Measurements from ENCODE around the gene SLC49A4. TPM values are rescaled to one million over a fixed set of nuclear protein-coding genes. Genes with fewer than 3 reads are reported as not detected.
"Not testable (repeated sequence)": the region's sequence is repeated elsewhere in the genome, so short reads cannot be mapped to it uniquely, and the experiment has no call there.

SLC49A4 gene, protein sequence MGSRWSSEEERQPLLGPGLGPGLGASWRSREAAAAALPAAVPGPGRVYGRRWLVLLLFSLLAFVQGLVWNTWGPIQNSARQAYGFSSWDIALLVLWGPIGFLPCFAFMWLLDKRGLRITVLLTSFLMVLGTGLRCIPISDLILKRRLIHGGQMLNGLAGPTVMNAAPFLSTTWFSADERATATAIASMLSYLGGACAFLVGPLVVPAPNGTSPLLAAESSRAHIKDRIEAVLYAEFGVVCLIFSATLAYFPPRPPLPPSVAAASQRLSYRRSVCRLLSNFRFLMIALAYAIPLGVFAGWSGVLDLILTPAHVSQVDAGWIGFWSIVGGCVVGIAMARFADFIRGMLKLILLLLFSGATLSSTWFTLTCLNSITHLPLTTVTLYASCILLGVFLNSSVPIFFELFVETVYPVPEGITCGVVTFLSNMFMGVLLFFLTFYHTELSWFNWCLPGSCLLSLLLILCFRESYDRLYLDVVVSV
- 16.9 TPM for total RNA-seq
- long read RNA-seq, transcript DIRC2-201 (9 exons, 3,596 nt), result major isoform, 41 of 45 reads
- long read RNA-seq, partial matches to known transcripts, result 3 of 45 reads
- long read RNA-seq, other reads (novel, unspliced or antisense), result 1 of 45 reads

DNA sequence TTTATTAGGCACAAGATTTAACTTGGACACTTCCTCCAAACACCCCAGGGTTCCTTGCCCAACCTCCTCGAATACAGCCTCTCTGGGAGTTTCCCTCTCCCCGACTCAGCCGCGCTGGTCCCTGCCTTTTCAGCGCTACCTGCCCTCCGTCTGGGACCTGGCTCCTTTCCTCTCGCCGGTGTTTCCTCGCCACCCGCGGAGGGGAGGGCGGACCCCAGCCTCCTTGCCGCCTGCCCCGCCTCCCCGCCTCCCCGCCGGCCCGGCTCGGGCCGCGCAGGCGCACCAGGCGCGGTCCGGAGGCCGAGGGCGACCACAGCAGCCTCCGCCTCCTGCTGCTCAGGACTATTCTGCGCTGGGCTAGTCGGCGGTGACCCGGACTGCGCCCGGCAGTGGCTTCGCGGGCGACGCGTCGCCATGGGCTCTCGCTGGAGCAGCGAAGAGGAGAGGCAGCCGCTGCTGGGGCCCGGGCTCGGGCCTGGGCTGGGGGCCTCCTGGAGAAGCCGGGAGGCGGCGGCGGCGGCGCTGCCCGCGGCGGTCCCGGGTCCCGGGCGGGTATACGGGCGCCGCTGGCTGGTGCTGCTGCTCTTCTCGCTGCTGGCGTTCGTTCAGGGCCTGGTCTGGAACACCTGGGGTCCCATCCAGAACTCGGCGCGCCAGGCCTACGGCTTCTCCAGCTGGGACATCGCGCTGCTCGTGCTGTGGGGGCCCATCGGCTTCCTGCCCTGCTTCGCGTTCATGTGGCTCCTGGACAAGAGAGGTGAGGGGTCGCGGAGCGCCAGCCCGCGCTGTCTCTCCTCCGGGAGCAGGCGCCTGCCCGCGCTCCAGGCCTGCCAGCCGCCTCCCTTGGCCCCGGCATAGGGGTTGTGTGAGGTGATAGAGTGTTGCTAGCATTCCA, at the start of gene SLC49A4:
TSS of gene SLC49A4 (plus strand) at position 291 of the 895 bp plus-strand sequence. CDS start at position 415, 124 bp downstream.
- intact Hi-C loops (cut with micrococcal nuclease), result no loop called here
- ATAC-seq, result peak; percentile 92
- DNase-seq, result peak; percentile 87

DNA sequence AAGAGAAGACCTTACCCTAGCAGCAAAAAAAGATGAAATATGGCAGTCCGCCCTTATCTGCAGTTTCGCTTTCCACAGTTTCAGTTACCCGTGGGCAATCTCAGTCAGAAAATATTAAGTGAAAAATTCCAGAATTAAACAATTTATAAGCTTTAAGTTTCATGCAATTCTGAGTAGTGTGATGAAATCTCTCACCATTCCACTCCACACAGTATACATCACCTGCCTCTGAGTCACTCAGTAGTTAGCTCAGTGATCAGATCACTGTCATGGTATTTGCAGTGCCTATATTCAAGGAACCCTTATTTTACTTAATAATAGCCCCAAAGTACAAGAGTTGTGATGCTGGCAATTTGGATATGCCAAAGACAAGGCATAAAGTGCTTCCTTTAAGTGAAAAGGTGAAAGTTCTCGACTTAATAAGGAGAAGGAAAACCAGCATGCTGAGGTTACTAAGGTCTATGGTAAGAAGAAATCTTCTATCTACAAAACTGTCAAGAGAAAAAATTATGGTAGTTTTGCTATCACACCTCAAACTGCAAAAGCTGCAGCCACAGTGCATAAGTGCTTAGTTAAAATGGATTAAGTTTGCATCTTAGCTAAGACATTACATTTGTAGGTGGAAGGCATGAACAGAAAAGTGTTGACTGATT, 49.4 kb upstream of the SLC49A4 start:
- ATAC-seq, result no peak
- DNase-seq, result no peak
- intact Hi-C loops (cut with micrococcal nuclease), result no loop called here

DNA sequence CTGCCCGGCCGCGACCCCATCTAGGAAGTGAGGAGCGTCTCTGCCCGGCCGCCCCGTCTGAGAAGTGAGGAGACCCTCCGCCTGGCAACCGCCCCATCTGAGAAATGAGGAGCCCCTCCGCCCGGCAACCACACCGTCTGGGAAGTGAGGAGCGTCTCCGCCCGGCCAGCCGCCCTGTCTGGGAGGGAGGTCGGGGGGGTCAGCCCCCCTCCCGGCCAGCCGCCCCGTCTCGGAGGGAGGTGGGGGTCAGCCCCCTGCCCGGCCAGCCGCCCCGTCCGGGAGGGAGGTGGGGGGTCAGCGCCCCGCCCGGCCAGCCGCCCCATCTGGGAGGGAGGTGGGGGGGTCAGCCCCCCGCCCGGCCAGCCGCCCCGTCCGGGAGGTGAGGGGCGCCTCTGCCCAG, 47.6 kb upstream of the SLC49A4 start:
- ATAC-seq; intact Hi-C loops (cut with micrococcal nuclease); DNase-seq: not testable (repeated sequence)

DNA sequence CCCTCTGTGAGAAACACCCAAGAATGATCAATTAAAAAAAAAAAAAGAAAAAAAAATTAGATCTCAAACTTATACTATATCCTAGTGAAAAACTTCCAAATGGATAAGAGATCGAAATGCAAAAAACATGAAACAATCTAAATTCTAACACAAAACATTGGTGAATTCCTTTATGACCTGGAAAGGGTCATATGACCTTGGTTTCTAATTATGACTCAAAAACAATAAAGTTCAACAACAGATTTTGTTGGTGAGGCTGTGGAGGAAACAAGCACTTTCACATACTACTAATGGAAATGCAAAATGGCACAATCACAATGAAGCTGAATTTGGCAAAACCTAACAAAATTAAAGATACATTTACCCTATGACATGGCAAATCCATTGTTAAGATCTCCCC, 46.5 kb upstream of the SLC49A4 start:
- intact Hi-C loops (cut with micrococcal nuclease), result no loop called here
- DNase-seq, result no peak
- no peak for ATAC-seq

DNA sequence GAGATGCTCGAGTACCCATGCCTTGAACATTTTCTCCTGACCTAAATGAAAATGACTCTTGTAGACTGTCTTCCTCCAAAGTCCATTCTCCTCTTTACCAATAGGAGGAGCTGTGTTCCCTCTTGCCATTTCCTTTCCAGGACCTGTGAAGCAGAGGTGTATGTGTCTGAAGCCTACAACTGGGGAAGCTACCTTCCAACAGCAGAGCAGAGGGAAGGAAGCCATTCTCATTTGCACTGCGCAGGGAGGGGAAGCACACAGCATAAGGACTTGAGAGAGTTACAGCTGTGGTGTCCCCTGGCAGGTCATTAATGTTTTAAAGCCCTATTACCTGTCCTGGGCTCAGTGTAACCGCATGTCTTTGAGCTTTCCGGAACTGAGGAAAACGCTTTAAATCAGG, 39.9 kb upstream of the SLC49A4 start:
- no peak for DNase-seq
- intact Hi-C loops (cut with micrococcal nuclease), result no loop called here
- peak; percentile 26 for ATAC-seq

DNA sequence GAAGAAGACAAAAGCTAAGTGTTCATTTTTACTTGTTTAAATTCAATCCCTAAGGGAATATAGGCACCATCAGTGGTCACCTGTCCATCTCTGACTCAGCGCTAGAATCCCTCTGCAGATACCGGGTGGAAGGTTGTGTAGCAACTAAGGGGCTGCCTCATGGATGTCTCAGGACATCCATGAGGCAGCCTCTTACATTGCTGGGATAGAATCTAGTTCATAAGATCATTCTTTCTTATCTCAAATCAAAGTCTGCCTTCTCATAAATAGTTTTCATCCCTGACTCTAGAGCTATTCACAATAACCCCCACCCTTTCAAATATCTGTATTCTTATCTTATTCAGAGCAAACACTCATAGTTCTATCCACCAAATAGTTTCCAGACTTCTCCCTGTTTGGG, 39.4 kb upstream of the SLC49A4 start:
- ATAC-seq (no peak), DNase-seq (no peak)
- intact Hi-C loops (cut with micrococcal nuclease), result no loop called here

DNA sequence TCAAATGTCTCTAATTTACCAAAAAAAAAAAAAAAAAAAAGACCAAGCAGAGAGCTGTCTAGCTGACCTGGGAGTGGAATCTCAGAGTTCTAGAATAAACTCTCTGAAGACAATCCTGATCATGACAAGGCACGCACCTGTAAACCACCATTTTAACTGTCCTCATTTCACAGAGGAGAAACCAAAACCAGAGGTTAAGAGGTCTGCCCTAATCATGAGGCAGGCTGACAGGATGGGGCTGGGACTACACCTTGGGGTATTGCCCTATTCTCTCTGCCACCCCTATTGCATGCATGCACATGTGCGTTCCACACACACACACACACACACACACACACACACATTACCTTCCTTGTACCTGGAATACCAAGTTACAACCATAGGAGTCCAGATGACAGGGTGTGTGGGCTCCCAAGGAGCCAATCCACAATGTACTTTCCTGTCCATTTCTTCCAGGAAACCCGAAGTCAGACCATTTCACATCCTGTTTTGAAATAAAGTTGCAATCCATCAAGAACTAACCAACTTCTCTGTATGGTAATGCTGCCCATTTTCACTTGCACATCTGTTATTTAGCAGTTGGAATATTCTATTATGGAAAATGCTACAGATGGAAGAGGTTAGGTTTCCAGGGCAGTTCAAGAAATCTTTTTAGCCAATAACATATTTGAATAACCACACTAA, 35.9 kb upstream of the SLC49A4 start:
- intact Hi-C loops (cut with micrococcal nuclease), result no loop called here
- ATAC-seq (peak; percentile 42), DNase-seq (no peak)

DNA sequence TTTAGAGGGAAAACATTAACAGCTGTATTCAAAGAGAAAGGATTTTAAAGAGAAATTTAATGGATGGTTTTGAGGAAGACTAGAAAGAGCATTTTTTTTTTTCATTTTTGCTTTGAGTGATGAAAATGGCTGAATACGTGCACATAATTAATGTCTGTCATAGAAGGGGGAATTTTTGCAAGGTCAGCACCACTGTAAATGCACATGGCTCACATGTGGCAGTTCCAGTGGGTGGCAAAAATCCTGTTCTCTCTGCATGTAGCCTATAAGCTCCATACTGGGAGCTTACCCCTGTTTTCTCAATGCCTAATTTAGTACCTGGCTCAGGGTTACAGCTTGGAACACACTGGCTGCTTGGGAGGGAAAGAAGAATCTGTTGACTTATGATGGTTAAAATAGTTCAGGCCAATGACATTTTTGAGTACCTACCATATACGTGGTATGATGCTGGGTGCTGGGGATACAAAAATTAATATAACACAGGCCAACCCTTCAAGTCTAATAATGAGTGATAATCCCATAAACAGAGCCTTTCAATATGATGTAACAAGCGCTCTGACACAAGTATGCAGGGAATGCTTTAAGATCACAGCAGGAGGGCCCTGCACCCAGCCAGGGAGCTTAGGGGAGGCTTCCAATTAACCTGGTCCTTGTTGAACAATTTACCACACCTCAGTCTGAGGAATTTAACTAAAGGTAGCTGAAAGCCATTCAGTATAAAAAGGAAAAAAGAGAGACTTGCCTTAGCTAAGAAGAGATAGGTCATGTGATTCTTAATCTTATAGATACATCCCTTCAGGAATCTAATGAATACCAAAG, 34.2 kb upstream of the SLC49A4 start:
- intact Hi-C loops (cut with micrococcal nuclease), result no loop called here
- DNase-seq (no peak), ATAC-seq (no peak)

DNA sequence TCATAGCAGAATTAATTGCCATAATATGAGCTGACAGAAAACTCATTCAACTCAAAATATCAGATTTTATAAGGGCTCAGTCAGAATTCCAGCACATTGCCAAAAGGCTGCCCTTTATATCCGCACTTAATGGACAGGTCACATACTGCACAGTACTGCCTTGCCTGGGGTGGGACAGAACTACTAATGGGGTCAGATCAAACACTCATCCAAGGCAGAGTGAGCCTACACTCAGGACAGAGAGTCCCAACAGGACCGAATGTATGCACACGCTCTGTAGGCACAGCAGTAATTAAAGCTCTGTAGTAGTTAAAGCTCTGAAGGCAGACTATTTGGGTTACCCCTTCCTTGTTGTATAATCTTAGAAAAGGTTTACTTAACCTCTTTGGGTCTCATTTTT, 28.4 kb upstream of the SLC49A4 start:
- no peak for ATAC-seq
- intact Hi-C loops (cut with micrococcal nuclease), result no loop called here
- DNase-seq, result no peak

DNA sequence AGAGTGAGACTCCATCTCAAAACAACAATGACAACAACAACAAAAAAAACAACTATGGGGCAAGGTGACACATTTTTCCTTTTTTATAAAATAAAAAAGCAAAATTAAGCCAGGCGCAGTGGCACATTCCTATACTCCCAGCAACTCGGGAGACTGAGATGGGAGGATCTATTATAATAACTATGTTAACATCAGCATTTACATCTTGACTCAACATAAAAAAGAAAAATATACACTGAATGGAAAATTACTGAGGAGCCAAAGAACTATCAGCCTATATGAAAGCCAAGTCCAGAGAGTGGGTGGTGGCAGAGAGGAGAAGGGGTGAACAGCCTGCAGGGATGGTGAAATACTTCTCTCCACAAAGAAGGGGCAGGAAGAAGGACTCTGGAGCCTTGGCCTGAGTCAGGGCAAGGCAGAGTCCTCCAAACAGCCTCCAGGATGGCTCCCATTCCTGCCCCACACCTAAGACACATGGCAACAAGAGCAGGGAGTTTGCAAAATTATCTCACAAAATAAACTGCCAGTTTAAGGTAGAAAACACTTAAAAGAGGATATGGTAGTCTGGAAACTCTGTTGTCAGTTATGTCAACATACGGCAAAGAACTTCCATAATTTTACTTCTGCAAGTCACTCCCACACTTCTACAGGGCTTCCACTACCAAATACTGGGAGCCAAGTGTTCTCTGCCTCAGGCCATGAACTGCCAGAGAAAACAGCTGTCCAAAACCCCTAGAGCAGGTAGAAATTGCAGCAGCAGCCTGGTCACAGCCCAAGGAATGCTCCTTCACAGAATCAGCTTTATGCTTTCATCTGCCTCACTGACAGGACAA, 27.1 kb upstream of the SLC49A4 start:
- intact Hi-C loops (cut with micrococcal nuclease), result no loop called here
- ATAC-seq (peak; percentile 58), DNase-seq (no peak)

DNA sequence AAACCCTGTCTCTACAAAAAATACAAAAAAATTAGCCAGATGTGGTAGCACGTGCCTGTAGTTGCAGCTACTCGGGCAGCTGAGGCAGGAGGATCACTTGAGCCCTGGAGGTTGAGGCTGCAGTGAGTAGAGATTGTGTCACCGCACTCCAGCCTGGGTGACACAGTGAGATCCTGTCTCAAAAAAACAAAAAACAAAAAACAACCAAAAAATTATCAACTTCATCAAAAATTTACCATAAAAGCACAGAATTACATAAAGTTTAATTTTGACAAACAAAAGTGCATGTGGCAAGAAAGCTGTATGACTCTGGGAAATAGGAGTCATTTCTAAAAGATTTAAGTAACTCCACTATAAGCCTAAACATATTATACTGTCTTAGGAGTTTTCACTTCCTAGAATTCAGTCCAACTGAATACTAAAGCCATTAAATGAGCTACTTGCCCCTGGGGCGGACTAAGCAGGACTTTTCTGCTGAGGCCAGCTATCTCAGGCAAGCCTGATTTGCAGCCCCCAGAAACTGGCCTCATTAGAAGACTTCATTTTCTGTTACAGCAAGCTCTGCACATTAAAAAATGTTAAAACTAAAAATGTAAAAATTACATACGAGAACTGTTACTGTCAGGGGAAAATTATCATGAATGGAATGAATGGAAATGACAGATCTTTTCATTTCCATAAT, 24.2 kb upstream of the SLC49A4 start:
- no peak for ATAC-seq
- intact Hi-C loops (cut with micrococcal nuclease), result no loop called here

DNA sequence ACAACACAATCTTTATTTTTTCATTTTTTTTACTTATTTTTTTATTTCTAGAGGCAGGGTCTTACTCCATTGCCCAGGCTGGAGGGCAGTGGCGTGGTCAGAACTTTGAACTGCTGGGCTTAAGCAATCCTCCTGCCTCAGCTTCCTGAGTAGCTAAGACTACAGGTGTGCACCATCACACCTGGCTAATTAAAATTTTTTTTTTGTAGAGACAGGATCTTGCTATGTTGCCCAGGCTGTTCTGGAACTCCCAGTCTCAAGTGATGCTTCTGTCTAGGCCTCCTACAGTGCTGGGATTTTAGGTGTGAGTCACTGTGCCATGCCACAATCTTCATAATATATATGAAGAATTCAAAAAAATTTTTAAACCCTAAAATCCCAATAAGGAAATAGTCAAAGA, 22.0 kb upstream of the SLC49A4 start:
- DNase-seq, result no peak
- intact Hi-C loops (cut with micrococcal nuclease), result no loop called here
- ATAC-seq, result no peak

More for the DNA sequence above, 24.2 kb upstream of the SLC49A4 start:
- no peak for DNase-seq

DNA sequence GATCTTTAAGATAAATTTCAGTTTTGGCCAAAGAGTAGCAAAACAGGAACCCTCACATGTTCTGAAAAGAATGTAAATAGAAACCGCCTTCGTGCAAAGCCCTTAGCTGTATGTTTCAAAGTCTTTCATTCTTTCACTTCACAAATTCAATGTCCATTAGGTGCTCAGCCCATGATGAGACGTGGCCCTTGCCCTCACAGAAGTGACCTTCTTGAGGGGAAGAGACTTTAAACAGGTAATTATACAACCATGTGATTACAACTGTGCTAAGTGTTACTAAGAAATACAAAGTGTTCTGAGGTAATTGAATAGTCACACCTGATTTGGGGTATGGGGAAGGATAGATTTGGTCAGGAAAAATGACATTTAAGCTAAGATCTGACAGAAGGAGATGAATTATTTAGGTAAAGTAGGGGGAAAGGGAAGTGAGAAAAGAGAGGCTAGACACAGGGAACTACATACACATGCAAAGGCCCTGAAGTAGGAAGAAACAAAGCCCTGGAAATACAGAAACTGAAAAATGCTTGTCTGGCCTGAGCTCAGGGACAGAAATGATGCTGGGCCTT, 20.8 kb upstream of the SLC49A4 start:
- intact Hi-C loops (cut with micrococcal nuclease), result no loop called here
- DNase-seq, result no peak
- ATAC-seq, result peak; percentile 28

DNA sequence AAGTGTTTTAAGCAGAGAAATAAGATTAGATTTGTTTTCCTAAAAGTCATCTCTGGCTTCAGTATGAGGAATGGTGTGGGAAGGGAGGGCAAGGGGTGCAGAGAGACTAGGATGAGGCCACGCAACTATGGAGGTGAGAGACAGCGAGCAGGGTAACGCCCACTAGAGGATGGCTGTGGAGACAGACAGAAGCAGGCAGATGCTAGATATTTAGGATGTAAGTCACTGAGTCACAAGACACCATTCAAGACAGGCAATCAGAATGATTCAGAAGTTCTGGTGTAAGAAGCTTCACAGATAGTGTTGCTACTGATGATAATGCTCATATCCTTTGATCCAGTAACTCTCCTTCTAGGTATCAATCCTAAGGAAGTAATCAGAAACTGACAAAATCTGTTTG, 20.3 kb upstream of the SLC49A4 start:
- intact Hi-C loops (cut with micrococcal nuclease), result no loop called here
- no peak for DNase-seq
- no peak for ATAC-seq

DNA sequence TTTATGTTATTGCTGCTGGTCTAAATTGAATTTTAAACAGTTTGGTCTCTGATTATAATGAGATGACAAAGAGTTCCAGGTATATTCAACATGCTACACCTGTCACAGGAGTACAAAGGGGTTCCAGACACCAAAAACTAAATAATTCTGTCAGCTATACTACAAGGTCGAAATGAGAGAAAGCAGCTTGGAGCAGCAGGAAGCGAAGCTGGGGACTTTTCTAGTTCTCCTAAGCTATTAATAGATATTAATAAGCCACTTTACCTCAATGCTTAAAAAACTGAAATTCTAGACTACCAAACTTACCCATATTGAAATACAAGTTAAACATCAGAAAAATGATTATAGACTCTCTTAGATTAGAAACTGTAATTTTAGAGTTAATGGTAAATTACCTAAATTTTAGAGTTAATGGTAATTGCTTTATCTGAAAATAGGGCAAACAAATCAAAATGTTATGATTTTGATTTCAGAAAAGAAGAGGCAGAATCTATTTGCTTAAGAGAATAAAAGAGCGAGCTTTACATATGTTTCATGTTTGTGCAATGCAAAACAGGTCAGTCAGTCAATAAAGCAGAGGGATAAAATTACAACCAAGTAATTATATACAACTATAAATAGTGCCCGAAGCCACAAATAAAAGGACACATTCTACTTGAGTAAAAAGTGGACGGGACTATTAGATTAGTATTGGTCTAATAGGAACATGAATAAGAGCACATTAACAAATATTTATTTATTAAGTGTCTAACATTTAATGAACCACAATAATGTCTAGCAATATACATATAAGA, 18.0 kb upstream of the SLC49A4 start:
- peak; percentile 37 for ATAC-seq
- intact Hi-C loops (cut with micrococcal nuclease), result no loop called here
- no peak for DNase-seq

DNA sequence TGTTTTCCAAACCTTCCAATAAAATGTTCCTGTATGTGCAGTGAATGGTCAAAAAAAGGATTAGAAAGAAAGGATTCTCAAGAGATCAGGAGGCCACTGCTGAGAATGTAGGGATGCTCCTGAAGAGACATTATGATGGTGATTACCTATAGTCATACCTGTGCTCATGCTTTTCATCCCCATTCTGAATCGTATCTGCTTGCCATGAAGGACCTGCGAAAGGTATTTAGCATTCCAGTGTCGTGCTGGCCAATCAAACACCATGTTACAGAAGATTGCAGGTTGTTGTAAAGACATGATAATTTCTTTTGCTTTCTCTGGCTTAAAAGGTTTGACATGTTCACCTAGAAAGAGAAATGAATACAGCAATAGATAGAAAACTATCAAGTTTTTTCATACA, 17.3 kb upstream of the SLC49A4 start:
- DNase-seq, result no peak
- ATAC-seq, result no peak

More for the DNA sequence above, 17.3 kb upstream of the SLC49A4 start:
- intact Hi-C loops (cut with micrococcal nuclease), result no loop called here
